Vagina (tissue), 2 donors: ENCODE data around the gene MYH7B. TPM values are rescaled to one million over a fixed set of nuclear protein-coding genes. Genes with fewer than 3 reads are reported as not detected.

ENCODE experiments used
- DNase-seq, 2 donors: peaks; one replicate each; pipeline ENCODE4 v3.0.0-alpha.2; 2017; ENCODE audit errors: extremely low spot score in 2 of 2
- H3K27ac ChIP-seq: fragments of 200-600 bp; sonication (generic); one replicate; pipeline ENCODE4 v1.5.1; 2019
- H3K27me3 ChIP-seq: fragments of 200-600 bp; sonication (generic); one replicate; pipeline ENCODE4 v1.5.1; 2019
- H3K36me3 ChIP-seq, 2 donors: fragments of 200-600 bp; sonication (generic); one replicate each; pipeline ENCODE4 v1.5.1; 2017 to 2019
- H3K4me1 ChIP-seq: fragments of 200-600 bp; sonication (generic); one replicate; pipeline ENCODE4 v1.5.1; 2019
- H3K4me3 ChIP-seq, 2 donors: fragments of 200-600 bp; sonication (generic); 1 replicate in 1 of 2; 2 replicates in 1 of 2; pipeline ENCODE4 v1.5.1; 2016 to 2019
- H3K9me3 ChIP-seq: fragments of 200-600 bp; sonication (generic); one replicate; pipeline ENCODE4 v1.5.1; 2019
- POLR2A ChIP-seq, 2 donors: fragments of 450-650 bp; IDR thresholded peaks; one replicate each; pipeline ENCODE4 v1.6.1; 2017; ENCODE audit warnings: antibody characterized with exemption in 2 of 2, mild to moderate bottlenecking in 2 of 2, moderate library complexity in 2 of 2
- POLR2AphosphoS5 ChIP-seq, 2 donors: sonication (generic); formaldehyde crosslinking; IDR thresholded peaks; one replicate each; pipeline ENCODE4 v1.9.0; 2017; ENCODE audit warnings: antibody characterized with exemption in 2 of 2, mild to moderate bottlenecking in 2 of 2, low read depth in 1 of 2; ENCODE audit not compliant: insufficient read depth in 1 of 2
- intact Hi-C: fragments of 100-400 bp; cut with DNase I; formaldehyde crosslinking; loops from one replicate; pipeline ENCODE4 v1.15.1; 2023
- total RNA-seq: library from RNA; depleted of rRNA; stranded (reverse); fragments of >200 nt; gene quantifications from one replicate; pipeline ENCODE4 v1.2.3, GENCODE V29; 2016
- TF ChIP-seq, protein P1 (sequence below), 3 experiments: fragments of 450-650 bp in 2 of 3; fragments of 200-600 bp in 1 of 3; sonication (generic) in 1 of 3; IDR thresholded peaks; one replicate each; pipeline ENCODE4 v1.5.1; 2017 to 2019; ENCODE audit warnings: antibody characterized with exemption in 3 of 3, mild to moderate bottlenecking in 2 of 3, moderate library complexity in 2 of 3

MYH7B gene
- total RNA-seq, 1 donor from 2014 or later: under 0.01 TPM

DNA sequence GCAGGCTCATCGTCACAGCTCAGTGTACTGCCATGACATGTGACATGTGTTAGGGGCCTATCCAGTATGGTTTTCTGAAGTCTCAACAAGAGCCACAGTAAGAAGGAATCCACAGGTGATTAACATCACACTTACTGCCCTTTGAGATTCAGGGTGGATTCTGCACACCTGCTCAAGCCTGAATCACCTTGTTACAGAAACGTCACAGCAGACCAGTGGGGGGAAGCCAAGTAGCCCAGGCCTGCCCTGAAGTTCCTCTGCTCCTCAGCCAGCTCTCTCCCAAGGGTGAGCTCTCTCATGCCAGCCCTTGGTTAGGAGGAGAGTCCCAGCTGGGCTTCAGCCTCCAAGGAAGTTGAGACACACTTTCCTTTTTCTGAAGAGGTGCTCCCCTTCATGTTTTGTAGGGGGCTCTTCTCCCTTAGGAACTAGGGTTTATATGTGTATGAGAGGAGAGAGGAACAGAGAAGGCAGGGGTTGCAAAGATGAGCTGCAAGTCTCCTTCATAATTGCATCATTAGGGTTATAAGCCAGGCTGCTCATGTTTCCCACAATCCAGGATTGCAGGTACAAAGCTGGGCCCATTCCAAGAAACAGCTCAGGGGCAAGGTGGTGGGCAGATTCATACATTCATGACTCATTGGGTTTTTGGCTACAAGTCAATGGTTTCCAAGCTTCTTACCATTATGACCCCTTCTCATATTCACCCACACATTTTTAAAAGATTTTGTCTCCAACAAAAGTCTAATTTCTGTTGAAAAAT is 11.7 kb upstream of the MYH7B start:
- DNase-seq: no peak
- Histone ChIP-seq H3K4me3 (no peak overlapping the region), H3K9me3 (no peaks in the 10 kb centered on the region), H3K27me3 (no peaks in the 10 kb centered on the region), H3K27ac (no peak overlapping the region), H3K4me1 (peaks cover 5% of the 10 kb centered on the region), H3K36me3 (peaks cover 0 to 29% of the 10 kb centered on the region in 2 donors)
- TF ChIP-seq, protein P1, sequence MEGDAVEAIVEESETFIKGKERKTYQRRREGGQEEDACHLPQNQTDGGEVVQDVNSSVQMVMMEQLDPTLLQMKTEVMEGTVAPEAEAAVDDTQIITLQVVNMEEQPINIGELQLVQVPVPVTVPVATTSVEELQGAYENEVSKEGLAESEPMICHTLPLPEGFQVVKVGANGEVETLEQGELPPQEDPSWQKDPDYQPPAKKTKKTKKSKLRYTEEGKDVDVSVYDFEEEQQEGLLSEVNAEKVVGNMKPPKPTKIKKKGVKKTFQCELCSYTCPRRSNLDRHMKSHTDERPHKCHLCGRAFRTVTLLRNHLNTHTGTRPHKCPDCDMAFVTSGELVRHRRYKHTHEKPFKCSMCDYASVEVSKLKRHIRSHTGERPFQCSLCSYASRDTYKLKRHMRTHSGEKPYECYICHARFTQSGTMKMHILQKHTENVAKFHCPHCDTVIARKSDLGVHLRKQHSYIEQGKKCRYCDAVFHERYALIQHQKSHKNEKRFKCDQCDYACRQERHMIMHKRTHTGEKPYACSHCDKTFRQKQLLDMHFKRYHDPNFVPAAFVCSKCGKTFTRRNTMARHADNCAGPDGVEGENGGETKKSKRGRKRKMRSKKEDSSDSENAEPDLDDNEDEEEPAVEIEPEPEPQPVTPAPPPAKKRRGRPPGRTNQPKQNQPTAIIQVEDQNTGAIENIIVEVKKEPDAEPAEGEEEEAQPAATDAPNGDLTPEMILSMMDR (IDR thresholded peaks at IDR 0.05): no peak
- TF ChIP-seq POLR2A (IDR thresholded peaks at IDR 0.05) (no peak), POLR2AphosphoS5 (IDR thresholded peaks at IDR 0.05; ENCODE audit: insufficient read depth in 1 of 2, low read depth in 1 of 2) (no peak)
- intact Hi-C loops: no loop called here

DNA sequence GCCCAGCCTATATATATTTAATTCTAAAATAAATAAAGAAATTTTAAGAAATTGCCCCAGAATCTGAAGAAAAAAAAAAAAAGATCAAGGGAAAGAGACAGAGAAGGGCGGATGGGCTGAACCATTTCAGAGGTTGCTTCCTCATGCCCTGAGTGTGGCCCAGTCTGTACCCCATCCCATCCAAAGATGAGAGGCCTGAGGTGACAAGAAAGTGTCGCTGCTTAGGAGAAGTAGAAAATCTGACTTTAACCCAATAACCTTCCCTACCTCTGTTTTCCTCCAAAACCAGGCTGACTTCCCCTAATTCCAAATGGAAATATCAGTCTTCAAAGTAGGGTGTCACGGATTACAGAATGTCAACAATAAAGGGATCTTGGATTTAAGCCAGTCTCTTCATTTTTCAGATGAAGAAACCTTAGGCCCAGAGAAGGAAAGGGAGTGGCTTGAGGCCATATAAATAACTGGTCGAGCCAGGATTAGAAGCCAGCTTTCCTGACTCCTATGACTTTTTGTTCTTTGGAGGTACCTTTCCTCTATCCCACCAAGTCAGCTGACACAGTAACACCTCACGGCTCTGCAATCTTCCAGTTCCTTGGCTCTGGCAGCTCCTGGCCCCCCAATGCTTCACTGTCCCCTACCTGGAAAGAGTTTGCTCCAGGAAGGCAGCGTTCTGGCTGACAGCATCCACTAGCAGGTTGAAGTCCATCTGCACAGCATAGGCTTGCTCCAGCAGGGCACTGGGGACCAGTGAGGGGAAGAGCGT is 10.2 kb upstream of the MYH7B start:
- Histone ChIP-seq H3K4me1 (peaks cover 5% of the 10 kb centered on the region), H3K9me3 (no peaks in the 10 kb centered on the region), H3K36me3 (peaks cover 0 to 29% of the 10 kb centered on the region in 2 donors), H3K4me3 (no peak overlapping the region), H3K27me3 (no peaks in the 10 kb centered on the region), H3K27ac (no peak overlapping the region)
- no peak for TF ChIP-seq POLR2A (IDR thresholded peaks at IDR 0.05)
- no peak for TF ChIP-seq POLR2AphosphoS5 (IDR thresholded peaks at IDR 0.05; ENCODE audit: insufficient read depth in 1 of 2, low read depth in 1 of 2)
- TF ChIP-seq, protein P1 (IDR thresholded peaks at IDR 0.05): no peak
- DNase-seq: no peak
- intact Hi-C loops: no loop called here

DNA sequence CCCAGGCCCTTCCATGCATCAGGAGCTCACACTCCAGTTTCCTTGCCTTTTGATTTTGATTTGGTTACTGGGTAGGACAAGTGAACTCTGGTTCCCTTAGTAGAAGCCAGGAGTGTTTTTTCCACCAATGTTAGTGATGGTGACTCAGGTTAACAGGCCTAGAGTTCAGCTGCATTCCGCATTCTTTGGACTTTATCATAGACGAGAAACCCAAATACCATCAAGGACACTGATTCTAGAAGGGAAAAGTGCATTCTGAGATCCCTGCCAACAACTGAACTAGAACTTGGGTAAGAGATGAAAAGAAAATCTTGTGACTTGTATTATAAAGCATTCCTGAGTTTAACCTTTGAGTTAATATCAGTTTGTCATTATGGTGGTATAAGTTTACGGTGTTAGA is 9.0 kb upstream of the MYH7B start:
- Histone ChIP-seq H3K27me3 (no peaks in the 10 kb centered on the region), H3K4me1 (peaks cover 5% of the 10 kb centered on the region), H3K27ac (no peak overlapping the region), H3K9me3 (no peaks in the 10 kb centered on the region), H3K4me3 (no peak overlapping the region), H3K36me3 (peaks cover 0 to 25% of the 10 kb centered on the region in 2 donors)
- TF ChIP-seq POLR2AphosphoS5 (IDR thresholded peaks at IDR 0.05; ENCODE audit: insufficient read depth in 1 of 2, low read depth in 1 of 2) (no peak), POLR2A (IDR thresholded peaks at IDR 0.05) (no peak)
- TF ChIP-seq, protein P1 (IDR thresholded peaks at IDR 0.05): no peak
- intact Hi-C loops: no loop called here
- no peak for DNase-seq

DNA sequence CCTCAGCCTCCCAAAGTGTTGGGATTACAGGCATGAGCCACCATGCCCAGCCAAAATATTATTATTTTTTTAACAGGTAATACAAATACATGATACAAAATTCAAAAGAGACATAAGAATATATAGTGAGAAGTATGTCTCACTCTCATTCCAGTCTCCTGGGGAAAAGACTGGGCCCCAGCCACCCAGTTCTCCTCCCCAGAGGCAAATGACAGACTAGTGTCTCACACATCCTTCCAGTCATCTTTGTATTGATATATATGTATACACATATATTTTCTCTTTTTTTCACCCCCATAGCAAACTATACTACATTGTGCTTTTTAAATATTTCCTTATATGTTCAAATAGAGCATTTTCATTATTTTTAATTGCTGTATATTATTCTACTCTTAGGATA is 8.3 kb upstream of the MYH7B start:
- intact Hi-C loops: no loop called here
- H3K27me3 ChIP-seq: no peaks in the 10 kb centered on the region
- DNase-seq: no peak
- H3K9me3 ChIP-seq: no peaks in the 10 kb centered on the region
- H3K36me3 ChIP-seq: peaks cover 0 to 18% of the 10 kb centered on the region in 2 donors
- no peak overlapping the region for H3K27ac ChIP-seq
- no peak for TF ChIP-seq POLR2AphosphoS5 (IDR thresholded peaks at IDR 0.05; ENCODE audit: insufficient read depth in 1 of 2, low read depth in 1 of 2)
- no peak for TF ChIP-seq POLR2A (IDR thresholded peaks at IDR 0.05)
- TF ChIP-seq, protein P1 (IDR thresholded peaks at IDR 0.05): no peak
- peaks cover 5% of the 10 kb centered on the region for H3K4me1 ChIP-seq
- H3K4me3 ChIP-seq: no peak overlapping the region

DNA sequence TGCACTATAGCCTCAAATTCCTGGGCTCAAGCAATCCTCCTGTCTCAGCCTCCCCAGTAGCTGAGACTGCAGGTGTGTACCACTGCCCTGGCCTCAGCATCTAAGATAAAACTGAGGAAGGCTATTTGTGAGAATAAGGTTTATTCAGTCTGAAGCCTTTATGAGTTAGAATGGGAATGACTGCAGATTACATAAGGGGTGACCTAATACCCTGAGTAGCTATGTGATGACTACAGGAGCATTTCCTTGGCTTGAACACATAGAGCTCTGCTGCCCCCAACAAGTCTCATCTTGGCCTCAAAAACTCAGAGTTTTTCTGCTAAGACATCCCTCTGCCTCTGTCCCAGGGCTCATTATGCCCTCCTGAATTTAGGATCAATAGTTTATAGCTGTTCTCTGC is 7.6 kb upstream of the MYH7B start:
- TF ChIP-seq, protein P1 (IDR thresholded peaks at IDR 0.05): no peak
- no peak for TF ChIP-seq POLR2AphosphoS5 (IDR thresholded peaks at IDR 0.05; ENCODE audit: insufficient read depth in 1 of 2, low read depth in 1 of 2)
- no peak for TF ChIP-seq POLR2A (IDR thresholded peaks at IDR 0.05)
- DNase-seq: no peak
- intact Hi-C loops: no loop called here

More for the DNA sequence above, 7.6 kb upstream of the MYH7B start:
- H3K4me1 ChIP-seq: peaks cover 5% of the 10 kb centered on the region
- peaks cover 0 to 14% of the 10 kb centered on the region in 2 donors for H3K36me3 ChIP-seq
- no peaks in the 10 kb centered on the region for H3K27me3 ChIP-seq
- H3K9me3 ChIP-seq: no peaks in the 10 kb centered on the region
- no peak overlapping the region for H3K4me3 ChIP-seq
- H3K27ac ChIP-seq: no peak overlapping the region
